NB4 (cell line): ENCODE measurements around the gene STIM1.

Experiments
- CTCF ChIP-seq: IDR thresholded peaks from one replicate; pipeline ENCODE4 v1.5.1; 2012; ENCODE audit warnings: low read depth, low read length
- MAX ChIP-seq: IDR thresholded peaks from 2 replicates; pipeline ENCODE4 v1.6.1; 2011; ENCODE audit warnings: low read depth, low read length
- MYC ChIP-seq: IDR thresholded peaks from 2 replicates; pipeline ENCODE4 v1.6.1; 2011; ENCODE audit warnings: low read depth, low read length
- POLR2A ChIP-seq: IDR thresholded peaks from 2 replicates; pipeline ENCODE4 v1.6.1; 2011; ENCODE audit warnings: mild to moderate bottlenecking; ENCODE audit not compliant: insufficient read length; ENCODE audit errors: extremely low read depth

- TF ChIP-seq POLR2A (no peak), CTCF (no peak), MYC (no peak), MAX (no peak)
These were observed 183.5 kb downstream of the STIM1 start for GRCh38 chr11:4039011-4039410.
